ENCODE measurements around the gene SPCS1.
A peak's percentile ranks its signal among the peaks of the same experiment; 100 is the strongest.
"Not testable (repeated sequence)": the region's sequence is repeated elsewhere in the genome, so short reads cannot be mapped to it uniquely, and the experiment has no call there.

The SPCS1 gene

DNA sequence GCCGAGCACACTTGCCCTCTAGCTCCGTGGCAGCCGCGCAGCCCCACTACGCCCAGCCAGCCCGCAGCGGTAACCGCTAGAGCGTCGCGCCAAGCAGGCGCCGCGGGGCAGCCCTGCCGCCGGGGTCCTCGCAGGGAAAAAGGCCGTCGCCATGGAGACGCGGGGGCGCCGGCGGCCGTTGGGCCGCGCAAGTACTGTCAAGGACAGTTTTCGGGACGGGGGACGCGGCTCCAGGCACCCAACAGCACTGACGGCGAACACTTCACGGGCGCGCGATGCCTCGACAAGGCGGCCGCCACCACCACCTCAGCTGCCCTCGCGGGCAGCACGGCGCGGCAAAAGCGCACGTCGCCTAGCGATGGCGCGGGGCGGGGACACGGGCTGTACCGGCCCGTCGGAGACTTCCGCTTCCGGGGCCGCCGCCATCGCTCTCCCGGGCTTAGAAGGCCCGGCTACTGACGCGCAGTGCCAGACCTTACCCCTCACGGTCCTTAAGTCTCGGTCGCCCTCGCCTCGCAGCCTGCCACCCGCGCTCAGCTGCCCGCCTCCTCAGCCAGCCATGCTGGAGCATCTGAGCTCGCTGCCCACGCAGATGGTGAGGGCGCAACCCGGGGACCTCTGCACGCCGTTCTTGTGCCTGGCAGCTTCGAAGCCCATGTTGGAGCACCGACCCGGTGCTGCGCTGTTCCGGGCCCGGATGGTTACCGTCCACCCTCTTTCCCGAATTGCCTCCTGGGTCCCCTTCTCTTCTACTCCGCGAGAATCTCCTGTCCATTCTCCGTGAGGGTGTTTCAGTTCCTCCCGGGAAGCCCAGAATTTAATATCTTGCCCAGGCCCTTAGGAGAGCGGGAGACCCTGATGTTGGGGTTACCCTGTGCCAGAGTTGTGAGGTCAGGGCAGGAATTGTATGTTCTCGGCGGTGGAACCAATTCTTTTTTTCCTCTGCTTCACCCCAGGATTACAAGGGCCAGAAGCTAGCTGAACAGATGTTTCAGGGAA, at the start of gene SPCS1, which contains the start of gene GLT8D1:
SPCS1 (plus strand) TSS at position 419 of the 999 bp plus-strand sequence; CDS start at position 560, 141 bp downstream.
GLT8D1 (minus strand) TSS at position 104 of the 999 bp plus-strand sequence. CDS start 5,331 bp downstream, outside the sequence.
- Histone ChIP-seq H3K27me3 (ENCODE audit: insufficient read depth, low read length) (no peaks in the 10 kb centered on the region), H3K36me3 (ENCODE audit: insufficient read depth, low read length) (peaks cover 25% of the 10 kb centered on the region), H3K9me3 (ENCODE audit: low read length) (no peaks in the 10 kb centered on the region), H3K4me1 (ENCODE audit: insufficient read depth, low read length) (peaks cover 27% of the 10 kb centered on the region), H2AFZ (ENCODE audit: low read depth, low read length) (peak within 1 kb of the TSS; percentile 77), H3K4me3 (ENCODE audit: low read length) (peak within 1 kb of the TSS; percentile 80)

DNA sequence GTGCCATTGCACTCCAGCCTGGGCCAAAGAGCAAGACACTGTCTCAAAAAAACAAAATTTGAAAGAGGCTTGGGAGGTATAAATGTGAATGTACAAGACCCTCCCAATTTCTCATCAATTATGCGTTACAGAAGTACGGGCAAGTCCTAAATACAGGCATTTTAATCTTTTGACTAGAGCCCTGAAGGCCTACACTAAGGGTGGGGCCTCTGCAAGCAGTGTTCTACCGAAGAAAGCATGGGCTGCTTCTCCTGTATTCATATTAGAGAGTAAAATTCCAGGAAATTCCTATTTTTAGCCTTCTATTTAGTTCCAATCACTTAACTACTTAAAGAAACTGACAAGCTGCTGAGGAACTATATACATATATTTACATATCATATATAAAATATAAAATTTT, 45.9 kb upstream of the SPCS1 start:
- H3K4me1 ChIP-seq (ENCODE audit: insufficient read depth, low read length) = no peaks in the 10 kb centered on the region
- H3K36me3 ChIP-seq (ENCODE audit: insufficient read depth, low read length) = peaks cover 80% of the 10 kb centered on the region
- H3K4me3 ChIP-seq (ENCODE audit: low read length) = no peak overlapping the region
- H2AFZ ChIP-seq (ENCODE audit: low read depth, low read length) = no peak overlapping the region
- no peaks in the 10 kb centered on the region for H3K9me3 ChIP-seq (ENCODE audit: low read length)
- no peaks in the 10 kb centered on the region for H3K27me3 ChIP-seq (ENCODE audit: insufficient read depth, low read length)

DNA sequence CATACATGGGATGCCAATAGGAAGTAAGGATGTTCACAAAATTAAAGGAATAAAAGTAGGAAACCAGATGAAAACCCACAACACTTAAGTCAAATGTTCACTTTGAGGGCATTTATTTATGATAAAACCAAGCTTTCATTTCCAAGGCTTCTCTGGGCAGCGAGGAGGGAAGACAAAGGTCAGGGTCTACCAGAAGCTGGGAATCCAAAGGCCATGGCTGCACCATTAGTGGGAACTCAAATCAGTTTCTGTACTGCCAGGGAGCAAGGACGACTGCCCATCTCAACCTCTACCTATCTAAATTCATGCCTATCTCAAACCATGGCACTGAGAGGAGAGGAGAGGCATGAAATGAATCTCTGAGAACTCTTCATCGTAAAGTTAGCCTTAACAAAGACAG, 42.8 kb upstream of the SPCS1 start:
- Histone ChIP-seq H3K4me3 (ENCODE audit: low read length) (no peak overlapping the region), H3K9me3 (ENCODE audit: low read length) (no peaks in the 10 kb centered on the region), H3K27me3 (ENCODE audit: insufficient read depth, low read length) (no peaks in the 10 kb centered on the region), H3K4me1 (ENCODE audit: insufficient read depth, low read length) (no peaks in the 10 kb centered on the region), H3K36me3 (ENCODE audit: insufficient read depth, low read length) (peaks cover 72% of the 10 kb centered on the region), H2AFZ (ENCODE audit: low read depth, low read length) (no peak overlapping the region)

DNA sequence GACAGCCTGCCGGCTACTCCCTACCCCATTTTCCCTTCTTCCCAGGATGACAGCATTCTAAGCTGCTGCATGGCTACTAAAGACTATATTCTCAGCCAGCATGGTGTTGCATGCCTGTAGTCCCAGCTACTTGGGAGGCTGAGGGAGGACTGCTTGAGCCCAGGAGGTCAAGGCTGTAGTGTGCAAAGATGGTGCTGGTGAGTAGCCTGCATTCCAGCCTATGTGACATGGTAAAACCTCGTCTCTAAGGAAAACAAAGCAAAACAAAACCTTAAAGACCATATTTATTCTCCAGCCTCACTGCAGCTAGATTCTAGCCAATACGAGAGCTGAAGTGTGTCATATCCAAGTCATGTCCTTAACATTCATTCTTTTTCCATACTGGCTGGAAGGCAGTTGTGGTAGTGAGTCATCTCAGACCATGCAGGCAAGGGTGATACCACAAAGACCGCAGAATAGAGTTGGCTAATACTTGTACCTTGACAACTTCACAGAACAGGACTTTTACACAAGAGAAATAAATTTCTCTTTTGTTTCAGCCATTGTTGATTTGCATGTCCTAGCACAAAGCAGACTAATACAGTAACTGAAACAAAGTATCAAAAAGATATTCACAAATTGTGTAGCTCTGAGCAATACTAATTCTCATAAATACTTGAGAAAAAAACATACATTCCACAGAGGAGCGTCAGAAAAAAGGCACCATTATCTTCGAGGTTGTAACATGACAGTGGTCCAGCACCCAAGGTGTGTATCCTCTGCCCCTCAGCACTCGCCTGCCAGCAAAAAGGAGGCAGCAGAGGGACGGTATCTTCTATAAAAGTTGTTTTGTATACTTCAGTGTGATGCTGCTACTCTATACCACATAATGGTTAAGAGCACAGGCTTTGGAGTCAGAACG, 35.0 kb upstream of the SPCS1 start:
- no peak overlapping the region for H3K4me3 ChIP-seq (ENCODE audit: low read length)
- peaks cover 69% of the 10 kb centered on the region for H3K36me3 ChIP-seq (ENCODE audit: insufficient read depth, low read length)
- no peak overlapping the region for H2AFZ ChIP-seq (ENCODE audit: low read depth, low read length)
- no peaks in the 10 kb centered on the region for H3K9me3 ChIP-seq (ENCODE audit: low read length)
- H3K4me1 ChIP-seq (ENCODE audit: insufficient read depth, low read length) = peaks cover 13% of the 10 kb centered on the region
- H3K27me3 ChIP-seq (ENCODE audit: insufficient read depth, low read length) = no peaks in the 10 kb centered on the region

DNA sequence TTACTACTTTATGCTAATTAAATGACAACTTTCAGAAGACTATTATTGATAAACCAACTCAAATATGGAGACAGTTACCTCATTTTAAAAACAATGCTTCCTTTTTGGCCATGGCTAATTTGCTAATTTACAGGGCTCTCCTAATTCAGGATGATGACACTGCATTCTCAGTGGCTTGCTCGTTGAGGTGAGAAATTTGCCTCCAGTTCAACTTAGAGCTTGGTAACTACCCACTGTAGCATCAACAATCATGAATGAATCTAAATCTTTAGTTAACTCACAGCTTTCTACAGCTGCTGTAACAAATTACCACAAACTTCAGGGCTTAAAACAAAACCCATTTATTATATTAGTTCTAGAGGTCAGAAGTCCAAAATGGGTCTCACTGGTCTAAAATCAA, 34.2 kb upstream of the SPCS1 start:
- peaks cover 71% of the 10 kb centered on the region for H3K36me3 ChIP-seq (ENCODE audit: insufficient read depth, low read length)
- no peaks in the 10 kb centered on the region for H3K27me3 ChIP-seq (ENCODE audit: insufficient read depth, low read length)
- H3K4me3 ChIP-seq (ENCODE audit: low read length) = no peak overlapping the region
- H2AFZ ChIP-seq (ENCODE audit: low read depth, low read length) = no peak overlapping the region
- H3K4me1 ChIP-seq (ENCODE audit: insufficient read depth, low read length) = peaks cover 13% of the 10 kb centered on the region
- peaks cover 3% of the 10 kb centered on the region for H3K9me3 ChIP-seq (ENCODE audit: low read length)

DNA sequence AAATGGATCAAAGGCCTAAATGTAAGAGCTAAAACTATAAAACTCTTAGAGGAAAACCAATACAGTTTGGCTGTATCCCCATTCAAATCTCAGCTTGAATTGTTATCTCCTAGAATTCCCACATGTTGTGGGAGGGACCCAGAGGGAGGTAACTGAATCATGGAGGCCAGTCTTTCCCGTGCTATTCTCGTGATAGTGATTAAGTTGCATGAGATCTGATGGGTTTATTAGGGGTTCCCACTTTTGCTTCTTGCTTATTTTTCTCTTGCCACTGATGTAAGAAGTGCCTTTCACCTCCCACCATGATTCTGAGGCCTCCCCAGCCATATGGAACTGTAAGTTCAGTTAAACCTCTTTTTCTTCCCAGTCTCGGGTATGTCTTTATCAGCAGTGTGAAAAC, 29.7 kb upstream of the SPCS1 start:
- H3K9me3 ChIP-seq (ENCODE audit: low read length); H3K27me3 ChIP-seq (ENCODE audit: insufficient read depth, low read length); H3K4me3 ChIP-seq (ENCODE audit: low read length); H3K4me1 ChIP-seq (ENCODE audit: insufficient read depth, low read length); H2AFZ ChIP-seq (ENCODE audit: low read depth, low read length): not testable (repeated sequence)
- H3K36me3 ChIP-seq (ENCODE audit: insufficient read depth, low read length) = peaks cover 80% of the 10 kb centered on the region

DNA sequence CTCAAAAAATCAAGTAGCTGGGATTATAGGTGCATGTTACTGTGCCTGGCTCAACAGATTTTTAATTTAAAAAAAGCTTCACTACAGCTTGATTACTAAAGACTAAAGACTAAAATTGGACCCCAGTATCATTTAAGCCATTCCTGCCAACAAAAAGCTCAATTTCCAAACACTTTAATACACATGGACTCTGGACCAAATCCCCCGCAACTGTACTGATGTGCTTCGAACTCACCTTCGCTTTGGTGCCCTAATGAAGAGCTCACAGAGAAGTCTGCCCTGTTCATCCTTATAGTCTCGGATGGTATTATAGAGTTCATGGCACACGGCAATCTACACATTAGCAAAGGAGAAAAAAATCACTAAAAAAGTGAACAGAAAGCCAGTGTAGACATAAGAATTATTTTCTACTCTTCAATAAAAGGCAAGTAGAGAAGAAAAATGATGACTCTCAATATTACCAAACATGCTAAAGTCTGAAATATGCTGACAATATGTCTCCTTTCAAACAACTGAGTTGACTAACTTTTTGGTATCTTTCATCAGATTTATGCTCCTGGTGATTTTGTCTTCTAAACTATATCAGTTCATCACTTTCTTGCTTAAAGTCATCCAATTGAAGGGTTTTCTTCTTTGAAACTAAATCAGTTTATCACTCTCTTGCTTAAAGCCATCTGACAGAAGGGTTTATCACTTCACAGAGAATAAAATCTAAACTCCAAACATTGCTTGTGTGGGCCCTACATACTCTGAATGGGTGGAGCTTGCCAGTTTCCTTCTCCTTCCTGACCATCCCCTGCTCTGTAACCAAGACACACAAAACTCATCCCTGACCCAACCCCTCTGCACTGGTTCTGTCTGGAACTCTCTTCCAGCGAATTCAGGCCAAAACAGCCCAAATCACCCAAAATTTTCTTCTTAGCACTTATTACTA, 27.4 kb upstream of the SPCS1 start:
- Histone ChIP-seq H3K36me3 (ENCODE audit: insufficient read depth, low read length) (peaks cover 69% of the 10 kb centered on the region), H3K4me1 (ENCODE audit: insufficient read depth, low read length) (peaks cover 9% of the 10 kb centered on the region), H2AFZ (ENCODE audit: low read depth, low read length) (no peak overlapping the region), H3K27me3 (ENCODE audit: insufficient read depth, low read length) (no peaks in the 10 kb centered on the region), H3K9me3 (ENCODE audit: low read length) (peaks cover 4% of the 10 kb centered on the region), H3K4me3 (ENCODE audit: low read length) (no peak overlapping the region)

DNA sequence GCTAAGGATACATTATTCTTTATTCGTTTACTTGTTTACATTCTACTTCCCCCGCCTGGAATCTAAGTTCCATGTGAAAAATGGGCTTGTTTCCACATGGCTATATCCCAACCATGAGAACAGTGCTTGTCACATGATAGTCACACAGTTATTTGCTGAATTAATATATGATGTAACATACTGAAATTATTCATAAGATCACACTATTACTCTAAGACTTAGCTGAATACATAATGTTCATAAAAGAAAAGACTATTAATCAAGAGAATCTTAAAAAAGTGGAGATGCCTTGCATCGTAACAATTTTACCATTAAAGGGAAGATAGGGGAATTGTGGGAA, 26.7 kb upstream of the SPCS1 start:
- Histone ChIP-seq H3K27me3 (ENCODE audit: insufficient read depth, low read length) (no peaks in the 10 kb centered on the region), H2AFZ (ENCODE audit: low read depth, low read length) (no peak overlapping the region), H3K9me3 (ENCODE audit: low read length) (peaks cover 4% of the 10 kb centered on the region), H3K36me3 (ENCODE audit: insufficient read depth, low read length) (peaks cover 65% of the 10 kb centered on the region), H3K4me1 (ENCODE audit: insufficient read depth, low read length) (peaks cover 10% of the 10 kb centered on the region), H3K4me3 (ENCODE audit: low read length) (no peak overlapping the region)

DNA sequence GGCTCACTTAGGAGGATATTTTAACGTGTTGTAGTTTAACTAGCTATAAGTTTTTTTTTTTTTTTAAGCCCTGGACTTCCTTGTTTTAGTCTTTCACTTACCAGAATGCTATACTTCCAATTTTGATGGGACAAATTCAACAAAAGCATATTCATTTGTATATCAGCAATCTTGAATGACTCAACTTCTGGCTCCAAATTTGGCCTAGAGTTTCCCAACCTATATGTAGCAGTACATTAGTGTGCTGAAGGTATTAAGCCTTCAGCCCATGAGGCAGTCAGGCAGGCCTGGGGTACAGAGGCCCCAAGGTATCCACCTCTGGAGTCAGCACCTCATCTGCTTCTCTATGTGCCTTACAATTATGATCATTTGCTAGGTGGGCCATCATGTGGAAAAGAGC, 26.1 kb upstream of the SPCS1 start:
- H2AFZ ChIP-seq (ENCODE audit: low read depth, low read length) = no peak overlapping the region
- no peak overlapping the region for H3K4me3 ChIP-seq (ENCODE audit: low read length)
- H3K9me3 ChIP-seq (ENCODE audit: low read length) = peaks cover 4% of the 10 kb centered on the region
- H3K27me3 ChIP-seq (ENCODE audit: insufficient read depth, low read length) = no peaks in the 10 kb centered on the region
- H3K4me1 ChIP-seq (ENCODE audit: insufficient read depth, low read length) = peaks cover 15% of the 10 kb centered on the region
- peaks cover 61% of the 10 kb centered on the region for H3K36me3 ChIP-seq (ENCODE audit: insufficient read depth, low read length)

DNA sequence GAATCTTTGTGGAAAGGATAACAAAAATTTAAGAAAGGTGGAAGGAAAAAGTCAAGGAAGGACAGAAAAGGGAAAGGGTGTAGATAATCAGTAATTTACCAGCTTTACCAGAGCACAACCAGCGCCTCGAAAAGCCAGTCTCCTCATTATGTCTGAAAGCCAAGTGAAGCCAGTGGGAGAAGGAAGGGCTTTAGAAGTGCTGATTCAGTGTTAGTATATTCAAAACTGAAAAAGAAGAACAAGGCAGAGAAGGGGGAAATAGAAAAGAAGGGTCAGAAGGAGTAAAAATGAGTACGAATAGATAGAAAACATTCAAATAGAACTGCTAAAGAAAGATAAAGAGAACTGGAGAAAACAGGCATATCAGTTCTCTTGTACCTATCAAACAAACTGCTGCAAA, 24.3 kb upstream of the SPCS1 start:
- H3K4me3 ChIP-seq (ENCODE audit: low read length) = no peak overlapping the region
- peaks cover 46% of the 10 kb centered on the region for H3K36me3 ChIP-seq (ENCODE audit: insufficient read depth, low read length)
- H3K9me3 ChIP-seq (ENCODE audit: low read length) = peaks cover 2% of the 10 kb centered on the region
- H3K4me1 ChIP-seq (ENCODE audit: insufficient read depth, low read length) = peaks cover 20% of the 10 kb centered on the region
- no peak overlapping the region for H2AFZ ChIP-seq (ENCODE audit: low read depth, low read length)
- no peaks in the 10 kb centered on the region for H3K27me3 ChIP-seq (ENCODE audit: insufficient read depth, low read length)

DNA sequence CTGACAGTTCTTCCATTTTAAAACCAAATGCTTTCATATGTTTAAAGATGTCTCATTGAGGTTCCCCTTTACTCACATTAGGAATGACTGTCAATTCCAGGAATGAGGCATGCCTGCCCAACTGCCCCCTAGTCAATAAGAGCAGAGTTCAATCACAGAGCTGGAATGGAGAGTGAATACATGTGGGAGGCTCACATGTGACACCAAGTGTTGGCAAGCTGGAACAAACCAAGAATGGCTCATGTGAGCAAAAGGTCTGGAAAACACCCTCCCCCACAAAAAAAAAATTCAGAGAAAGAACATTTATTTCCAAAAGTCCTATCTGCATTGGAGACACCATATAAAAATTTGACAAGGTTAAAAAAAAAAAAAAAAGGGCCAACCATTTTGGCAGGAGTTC, 23.9 kb upstream of the SPCS1 start:
- no peaks in the 10 kb centered on the region for H3K27me3 ChIP-seq (ENCODE audit: insufficient read depth, low read length)
- H3K9me3 ChIP-seq (ENCODE audit: low read length) = no peaks in the 10 kb centered on the region
- no peak overlapping the region for H2AFZ ChIP-seq (ENCODE audit: low read depth, low read length)
- peaks cover 25% of the 10 kb centered on the region for H3K4me1 ChIP-seq (ENCODE audit: insufficient read depth, low read length)
- H3K36me3 ChIP-seq (ENCODE audit: insufficient read depth, low read length) = peaks cover 42% of the 10 kb centered on the region
- no peak overlapping the region for H3K4me3 ChIP-seq (ENCODE audit: low read length)

DNA sequence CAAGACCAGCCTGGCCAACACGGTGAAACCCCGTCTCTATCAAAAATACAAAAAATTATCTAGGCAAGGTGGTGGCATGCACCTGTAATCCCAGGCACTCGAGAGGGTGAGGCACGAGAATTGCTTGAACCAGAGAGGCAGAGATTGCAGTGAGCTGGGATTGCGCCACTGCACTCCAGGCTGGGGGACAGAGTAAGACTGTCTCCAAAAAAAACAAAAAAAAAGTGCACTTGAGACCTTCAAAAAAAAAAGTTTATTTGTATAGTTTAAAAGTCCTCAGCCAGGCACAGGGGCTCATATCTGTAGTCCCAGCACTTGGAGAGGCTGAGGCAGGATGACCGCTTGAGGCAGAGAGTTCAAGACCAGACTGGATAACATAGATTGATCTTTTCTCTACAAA, 22.3 kb upstream of the SPCS1 start:
- H2AFZ ChIP-seq (ENCODE audit: low read depth, low read length) = no peak overlapping the region
- H3K4me1 ChIP-seq (ENCODE audit: insufficient read depth, low read length) = peaks cover 33% of the 10 kb centered on the region
- H3K27me3 ChIP-seq (ENCODE audit: insufficient read depth, low read length) = no peaks in the 10 kb centered on the region
- no peak overlapping the region for H3K4me3 ChIP-seq (ENCODE audit: low read length)
- H3K9me3 ChIP-seq (ENCODE audit: low read length) = no peaks in the 10 kb centered on the region
- H3K36me3 ChIP-seq (ENCODE audit: insufficient read depth, low read length) = peaks cover 44% of the 10 kb centered on the region

All from neuron (in vitro differentiated cells).